H1 (cell line): ENCODE data around the gene CCDC51. TPM values are rescaled to one million over a fixed set of nuclear protein-coding genes. Genes with fewer than 3 reads are reported as not detected.

Experiments used
- BCL11A ChIP-seq, 2 experiments: IDR thresholded peaks; one replicate each; pipeline ENCODE4 v1.6.1; 2011; ENCODE audit warnings: low read depth in 2 of 2, low read length in 2 of 2, mild to moderate bottlenecking in 2 of 2
- CHD1 ChIP-seq: IDR thresholded peaks from 2 replicates; pipeline ENCODE4 v1.6.1; 2012; ENCODE audit warnings: low read depth, low read length, improper control_type of control experiment
- CHD7 ChIP-seq: fragments of 300-600 bp; sonication (generic); IDR thresholded peaks from 2 replicates; pipeline ENCODE4 v1.7.1; 2012; ENCODE audit warnings: low read length, moderate library complexity, mild to moderate bottlenecking, inconsistent platforms; ENCODE audit not compliant: insufficient replicate concordance
- CTBP2 ChIP-seq: IDR thresholded peaks from 2 replicates; pipeline ENCODE4 v1.7.0; 2011; ENCODE audit warnings: borderline replicate concordance, mild to moderate bottlenecking, moderate library complexity, mixed read lengths, low read length; ENCODE audit not compliant: insufficient read depth, insufficient read length
- GTF2F1 ChIP-seq: IDR thresholded peaks from 2 replicates; pipeline ENCODE4 v1.6.1; 2012; ENCODE audit warnings: low read depth, low read length, improper control_type of control experiment, borderline replicate concordance
- SIX5 ChIP-seq: IDR thresholded peaks from 2 replicates; pipeline ENCODE4 v1.6.1; 2011; ENCODE audit warnings: mild to moderate bottlenecking, low read depth, low read length
- SRF ChIP-seq: IDR thresholded peaks from 2 replicates; pipeline ENCODE4 v1.6.1; 2011; ENCODE audit warnings: mild to moderate bottlenecking, low read depth, low read length, moderate library complexity
- SUZ12 ChIP-seq: fragments of 200-600 bp; sonication (generic); IDR thresholded peaks from 2 replicates; pipeline ENCODE4 v1.6.1; 2012; ENCODE audit warnings: mild to moderate bottlenecking, inconsistent platforms, low read length, moderate library complexity, mixed read lengths
- TAF1 ChIP-seq: IDR thresholded peaks from 2 replicates; pipeline ENCODE4 v1.6.1; 2011; ENCODE audit warnings: mild to moderate bottlenecking, low read depth, low read length
- polyA plus RNA-seq, 7 experiments: library from polyadenylated mRNA; depleted of rRNA in 3 of 7; stranded (reverse) in 5 of 7; unstranded in 2 of 7; fragments of >200 nt in 5 of 7; fragments of 200-250 nt in 2 of 7; gene quantifications; 1 replicate in 5 of 7; 2 replicates in 1 of 7; 4 replicates in 1 of 7; pipeline versions ENCODE4 v1.2.1 to v1.2.3, GENCODE V29; 2011 to 2013; ENCODE audit warnings: missing spikeins in 2 of 7, mixed read lengths in 2 of 7
- total RNA-seq: library from RNA; stranded (reverse); fragmentation: NEBNext Ultra II Directional; extraction: Animal tissue kit (Norgen Biotek cat#: 25700); gene quantifications from 2 replicates; pipeline ENCODE4 v1.2.1, GENCODE V29; 2021

The CCDC51 gene
- total and polyA plus RNA-seq, 2 of the 8 experiments (the other 6 are each of a cell fraction or from before 2014, with no cell fraction given): 21.3 to 21.4 TPM

GRCh38 chr3:48437812-48438211, 2.1 kb downstream of the CCDC51 start (continued):
- TF ChIP-seq CHD1: no peak
- no peak for TF ChIP-seq SIX5
- no peak for TF ChIP-seq BCL11A (IDR thresholded peaks at IDR 0.05; ENCODE audit: low read depth in 2 of 2, low read length in 2 of 2)
- TF ChIP-seq SUZ12: no peak
- no peak for TF ChIP-seq SRF
- no peak for TF ChIP-seq CHD7
- no peak for TF ChIP-seq TAF1
- TF ChIP-seq CTBP2: no peak
- no peak for TF ChIP-seq GTF2F1
